ENCODE measurements around the gene C1orf116. TPM values are rescaled to one million over a fixed set of nuclear protein-coding genes. Genes with fewer than 3 reads are reported as not detected.

C1orf116 gene
- total RNA-seq (under 1 TPM in 3 of 4 donors, not detected in 1; 0.06 to 0.14 (median 0.08) TPM), polyA plus RNA-seq (0.05 TPM)
- long read RNA-seq, donor 1: 0 reads
- long read RNA-seq, donor 2: 0 reads
- long read RNA-seq, donor 3: 0 reads
- long read RNA-seq, donor 4: 0 reads

DNA sequence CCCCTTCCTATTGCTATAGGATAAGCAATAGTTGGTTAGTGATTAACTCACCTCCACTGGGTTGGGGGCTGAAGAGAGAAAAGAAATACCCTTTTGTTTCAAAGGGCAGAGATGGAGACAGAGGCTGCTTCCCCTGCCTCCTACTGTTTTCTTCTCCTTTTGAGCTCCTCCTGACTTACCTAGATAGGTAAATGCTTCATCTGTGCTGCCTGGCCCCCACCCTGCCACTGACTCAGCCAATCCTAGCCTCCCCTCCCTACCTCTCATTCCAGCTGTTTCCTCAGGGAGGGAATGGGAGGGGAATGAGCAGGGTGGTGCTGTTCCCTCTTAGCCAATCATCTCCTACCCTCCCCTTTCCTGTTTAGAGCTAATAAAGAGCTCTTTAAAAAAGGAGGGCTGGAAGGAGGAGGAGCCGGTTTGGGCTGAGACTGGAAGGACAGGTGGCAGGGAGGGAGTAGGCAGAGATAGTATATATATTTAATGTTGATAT is at the start of gene C1orf116:
C1orf116 (minus strand) TSS at position 229 of the 490 bp plus-strand sequence. CDS start 5,158 bp downstream, outside the sequence.
- no peaks in the 10 kb centered on the region for H3K9me3 ChIP-seq (ENCODE audit: control insufficient read depth, low read length)
- H3K27me3 ChIP-seq (ENCODE audit: control insufficient read depth, insufficient read depth): peaks cover 3% of the 10 kb centered on the region
- intact Hi-C loops (cut with DNase I): no loop called here
- DNase-seq (no peak), ATAC-seq (peak; percentile 57 to 70)
- no peak within 1 kb of the TSS for H3K27ac ChIP-seq (ENCODE audit: low read length)
- no peaks in the 10 kb centered on the region for H3K4me1 ChIP-seq (ENCODE audit: control insufficient read depth, insufficient read depth, low read length)
- H3K4me3 ChIP-seq (ENCODE audit: low read length): no peak within 1 kb of the TSS
- 8% methylated on average over 1 of the region's 1 CpG for WGBS

- 89% methylated on average over 2 of the region's 2 CpGs for WGBS
- Histone ChIP-seq H3K9me3 (ENCODE audit: control insufficient read depth, low read length) (no peaks in the 10 kb centered on the region), H3K27ac (ENCODE audit: low read length) (no peak overlapping the region), H3K27me3 (ENCODE audit: control insufficient read depth, insufficient read depth) (no peaks in the 10 kb centered on the region), H3K4me3 (ENCODE audit: low read length) (no peak overlapping the region), H3K4me1 (ENCODE audit: control insufficient read depth, insufficient read depth, low read length) (no peaks in the 10 kb centered on the region)
- DNase-seq (no peak), ATAC-seq (no peak)
- intact Hi-C loops (cut with DNase I): loop anchor here in 2 of 4 donors (5.0 kb wide), 2 partner anchors 325 to 415 kb away; partner anchors contain the start of gene CR1 (in 1 of the 2)
Measured at GRCh38 chr1:207081806-207082205, 49.2 kb upstream of the C1orf116 start.

- Histone ChIP-seq H3K4me1 (ENCODE audit: control insufficient read depth, insufficient read depth, low read length) (no peaks in the 10 kb centered on the region), H3K27me3 (ENCODE audit: control insufficient read depth, insufficient read depth) (no peaks in the 10 kb centered on the region), H3K9me3 (ENCODE audit: control insufficient read depth, low read length) (no peaks in the 10 kb centered on the region), H3K27ac (ENCODE audit: low read length) (no peak overlapping the region), H3K4me3 (ENCODE audit: low read length) (no peak overlapping the region)
- 61% methylated on average over 2 of the region's 2 CpGs for WGBS
- intact Hi-C loops (cut with DNase I): loop anchor here in 2 of 4 donors (5.0 kb wide), 2 partner anchors 326 to 416 kb away; partner anchors contain the start of gene CR1 (in 1 of the 2)
- DNase-seq (no peak), ATAC-seq (no peak)
Measured at GRCh38 chr1:207081088-207081487, 48.5 kb upstream of the C1orf116 start.

DNA sequence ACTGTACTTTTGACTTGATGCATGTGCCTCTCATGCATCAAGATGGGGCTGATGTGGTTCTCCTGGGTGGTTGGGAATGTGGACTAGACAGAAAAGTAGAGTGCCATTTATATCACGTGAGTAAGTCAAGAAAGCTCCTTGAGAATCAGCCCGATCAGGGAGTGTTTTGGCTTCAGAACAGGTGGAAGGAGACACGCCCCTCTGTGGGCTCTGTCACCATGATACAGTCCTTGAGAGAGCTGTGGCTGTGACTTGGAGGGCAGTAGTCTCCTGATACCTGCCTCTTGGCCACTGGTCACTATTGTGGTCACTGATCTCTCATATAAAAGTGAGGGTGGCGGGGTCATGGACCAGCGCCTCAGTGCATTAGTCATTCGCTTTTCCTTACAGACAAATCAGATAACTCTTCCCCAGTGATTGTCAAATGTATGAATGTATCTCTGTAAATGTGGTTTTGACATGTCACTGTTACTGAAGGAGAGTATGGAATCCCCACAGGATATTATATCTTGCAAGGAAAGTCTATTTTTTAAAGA is 47.2 kb upstream of the C1orf116 start:
- intact Hi-C loops (cut with DNase I): loop anchor here in 2 of 4 donors (5.0 kb wide), 3 partner anchors 243 to 418 kb away; partner anchors contain the start of genes CD55 (in 1 of the 2) and CR1 (in 1 of the 2)
- no peak for ATAC-seq
- 85% methylated on average over 6 of the region's 6 CpGs for WGBS
- Histone ChIP-seq H3K27me3 (ENCODE audit: control insufficient read depth, insufficient read depth) (no peaks in the 10 kb centered on the region), H3K9me3 (ENCODE audit: control insufficient read depth, low read length) (no peaks in the 10 kb centered on the region), H3K4me3 (ENCODE audit: low read length) (no peak overlapping the region), H3K4me1 (ENCODE audit: control insufficient read depth, insufficient read depth, low read length) (no peaks in the 10 kb centered on the region), H3K27ac (ENCODE audit: low read length) (no peak overlapping the region)
- no peak for DNase-seq

GRCh38 chr1:207078578-207079132 is 46.1 kb upstream of the C1orf116 start:
- DNase-seq (no peak), ATAC-seq (no peak)
- Histone ChIP-seq H3K27ac (ENCODE audit: low read length) (no peak overlapping the region), H3K27me3 (ENCODE audit: control insufficient read depth, insufficient read depth) (no peaks in the 10 kb centered on the region), H3K4me1 (ENCODE audit: control insufficient read depth, insufficient read depth, low read length) (no peaks in the 10 kb centered on the region), H3K9me3 (ENCODE audit: control insufficient read depth, low read length) (no peaks in the 10 kb centered on the region), H3K4me3 (ENCODE audit: low read length) (no peak overlapping the region)
- WGBS: 86% methylated on average over 11 of the region's 11 CpGs
- intact Hi-C loops (cut with DNase I): loop anchor here in 1 of 4 donors (5.0 kb wide), 1 partner anchor 244 kb away; the partner anchor contains the start of gene CD55

GRCh38 chr1:207077470-207078377 is 45.2 kb upstream of the C1orf116 start:
- Histone ChIP-seq H3K4me1 (ENCODE audit: control insufficient read depth, insufficient read depth, low read length) (no peaks in the 10 kb centered on the region), H3K27me3 (ENCODE audit: control insufficient read depth, insufficient read depth) (no peaks in the 10 kb centered on the region), H3K9me3 (ENCODE audit: control insufficient read depth, low read length) (no peaks in the 10 kb centered on the region), H3K27ac (ENCODE audit: low read length) (no peak overlapping the region), H3K4me3 (ENCODE audit: low read length) (no peak overlapping the region)
- whole genome bisulfite sequencing: 36% methylated on average over 6 of the region's 6 CpGs
- intact Hi-C loops (cut with DNase I): loop anchor here in 1 of 4 donors (5.0 kb wide), 1 partner anchor 245 kb away; the partner anchor contains the start of gene CD55
- peak; percentile 77 to 87 for ATAC-seq
- no peak for DNase-seq

DNA sequence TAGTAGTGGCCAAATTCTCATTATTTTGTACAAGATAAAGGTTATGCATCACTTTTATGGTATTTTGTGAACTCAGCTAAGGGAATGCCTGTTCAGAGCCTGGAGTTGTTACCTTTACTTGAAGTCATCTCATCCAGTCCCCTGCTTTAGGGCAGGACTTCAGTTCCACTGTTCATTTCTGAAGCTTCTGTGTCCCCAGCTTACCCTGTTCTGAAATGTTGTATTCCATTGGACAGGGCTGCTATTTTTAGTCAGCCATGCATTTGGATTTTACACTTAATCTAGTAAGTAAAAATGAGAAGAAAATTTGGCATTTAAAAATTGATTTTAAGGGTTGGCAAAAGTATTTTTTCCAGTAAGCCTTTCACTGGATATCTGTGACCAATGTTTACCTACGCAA is 44.5 kb upstream of the C1orf116 start:
- no peak overlapping the region for H3K27ac ChIP-seq (ENCODE audit: low read length)
- DNase-seq (no peak), ATAC-seq (peak; percentile 28 to 38)
- WGBS: 98% methylated on average over 1 of the region's 1 CpG
- no peaks in the 10 kb centered on the region for H3K27me3 ChIP-seq (ENCODE audit: control insufficient read depth, insufficient read depth)
- no peaks in the 10 kb centered on the region for H3K9me3 ChIP-seq (ENCODE audit: control insufficient read depth, low read length)
- intact Hi-C loops (cut with DNase I): loop anchor here in 1 of 4 donors (5.0 kb wide), 1 partner anchor 245 kb away; the partner anchor contains the start of gene CD55
- no peaks in the 10 kb centered on the region for H3K4me1 ChIP-seq (ENCODE audit: control insufficient read depth, insufficient read depth, low read length)
- no peak overlapping the region for H3K4me3 ChIP-seq (ENCODE audit: low read length)

- intact Hi-C loops (cut with DNase I): loop anchor here in 1 of 4 donors (5.0 kb wide), 1 partner anchor 246 kb away; the partner anchor contains the start of gene CD55
- no peaks in the 10 kb centered on the region for H3K9me3 ChIP-seq (ENCODE audit: control insufficient read depth, low read length)
- no peaks in the 10 kb centered on the region for H3K27me3 ChIP-seq (ENCODE audit: control insufficient read depth, insufficient read depth)
- no peaks in the 10 kb centered on the region for H3K4me1 ChIP-seq (ENCODE audit: control insufficient read depth, insufficient read depth, low read length)
- whole genome bisulfite sequencing: 64% methylated on average over 5 of the region's 5 CpGs
- no peak overlapping the region for H3K4me3 ChIP-seq (ENCODE audit: low read length)
- no peak overlapping the region for H3K27ac ChIP-seq (ENCODE audit: low read length)
- no peak for ATAC-seq
- DNase-seq: no peak
Measured at GRCh38 chr1:207076181-207076955, 43.8 kb upstream of the C1orf116 start.

- no peaks in the 10 kb centered on the region for H3K27me3 ChIP-seq (ENCODE audit: control insufficient read depth, insufficient read depth)
- DNase-seq (no peak), ATAC-seq (no peak)
- intact Hi-C loops (cut with DNase I): no loop called here
- 61% methylated on average over 4 of the region's 4 CpGs for WGBS
- H3K9me3 ChIP-seq (ENCODE audit: control insufficient read depth, low read length): no peaks in the 10 kb centered on the region
- no peak overlapping the region for H3K4me3 ChIP-seq (ENCODE audit: low read length)
- H3K27ac ChIP-seq (ENCODE audit: low read length): no peak overlapping the region
- no peaks in the 10 kb centered on the region for H3K4me1 ChIP-seq (ENCODE audit: control insufficient read depth, insufficient read depth, low read length)
Measured at GRCh38 chr1:207073906-207074820, 41.6 kb upstream of the C1orf116 start.
